ENCODE measurements around the gene CETN1.

GRCh38 chr18:607930-608329 lies 27.8 kb downstream of the CETN1 start:
- TF ChIP-seq CTCF (IDR thresholded peaks at IDR 0.05) (no peak), POLR2A (IDR thresholded peaks at IDR 0.05) (no peak)
